ENCODE measurements around the gene AK6. TPM values are rescaled to one million over a fixed set of nuclear protein-coding genes. Genes with fewer than 3 reads are reported as not detected.
"Not testable (repeated sequence)": the region's sequence is repeated elsewhere in the genome, so short reads cannot be mapped to it uniquely, and the experiment has no call there.

Gene AK6
- total RNA-seq, 1 experiment from 2014 or later, result 43.7 TPM

GRCh38 chr5:69335341-69335935 is 33.9 kb downstream of the AK6 start:
- no peak for DNase-seq (ENCODE audit: low read depth)

GRCh38 chr5:69334793-69335268 is 34.5 kb downstream of the AK6 start:
- peak; percentile 65 for DNase-seq (ENCODE audit: low read depth)

GRCh38 chr5:69333668-69334315 is 35.5 kb downstream of the AK6 start:
- DNase-seq (ENCODE audit: low read depth), result not testable (repeated sequence)

- DNase-seq (ENCODE audit: low read depth), result no peak
These were observed 37.5 kb downstream of the AK6 start for GRCh38 chr5:69331528-69332445.

GRCh38 chr5:69329905-69330489 is 39.3 kb downstream of the AK6 start:
- DNase-seq (ENCODE audit: low read depth), result no peak

- DNase-seq (ENCODE audit: low read depth), result no peak
These were observed 43.0 kb downstream of the AK6 start for GRCh38 chr5:69326365-69326764.

- DNase-seq (ENCODE audit: low read depth), result no peak
These were observed 51.9 kb downstream of the AK6 start for GRCh38 chr5:69317391-69317790.

- no peak for DNase-seq (ENCODE audit: low read depth)
These were observed 53.3 kb downstream of the AK6 start for GRCh38 chr5:69315972-69316371.

- DNase-seq (ENCODE audit: low read depth), result no peak
These were observed 55.9 kb downstream of the AK6 start for GRCh38 chr5:69313428-69313827.

- DNase-seq (ENCODE audit: low read depth), result no peak
These were observed 56.7 kb downstream of the AK6 start for GRCh38 chr5:69312459-69313160.

GRCh38 chr5:69309380-69309779 is 59.9 kb downstream of the AK6 start:
- no peak for DNase-seq (ENCODE audit: low read depth)

GRCh38 chr5:69308046-69308553 is 61.2 kb downstream of the AK6 start:
- no peak for DNase-seq (ENCODE audit: low read depth)

- DNase-seq (ENCODE audit: low read depth), result no peak
These were observed 63.8 kb downstream of the AK6 start for GRCh38 chr5:69305512-69305911.

Other genes with a start within 250 kb of the AK6 start
- gene CCNB1, start 202.4 kb downstream of the AK6 start, total RNA-seq (2014; rRNA removed), result 376 and 400 TPM in 2 replicates
- 58.3 and 67.9 TPM in 2 replicates for gene CENPH, start 179.9 kb downstream of the AK6 start, total RNA-seq (2014; rRNA removed)
- 38.3 and 43.3 TPM in 2 replicates for gene CDK7, start 134.6 kb downstream of the AK6 start, total RNA-seq (2014; rRNA removed)
- gene CCDC125, start 36.7 kb downstream of the AK6 start, total RNA-seq (2014; rRNA removed), result 0.83 and 1.1 TPM in 2 replicates
- gene TAF9, start within 50 bp of the AK6 start, total RNA-seq (2014; rRNA removed), result 75.7 and 84.4 TPM in 2 replicates
- 21.7 and 24.7 TPM in 2 replicates for gene RAD17, start 298 bp upstream of the AK6 start, total RNA-seq (2014; rRNA removed)
- 0.26 TPM in 1 of 2 replicates, not detected in the other for gene MARVELD2, start 45.6 kb upstream of the AK6 start, total RNA-seq (2014; rRNA removed)
- 0.06 TPM in 2 replicates for gene OCLN, start 123.3 kb upstream of the AK6 start, total RNA-seq (2014; rRNA removed)
- 27.1 and 30.5 TPM in 2 replicates for gene GTF2H2C, start 190.7 kb upstream of the AK6 start, total RNA-seq (2014; rRNA removed)